Right lobe of liver (tissue), 6 donors: ENCODE results near the gene ATXN1. TPM values are rescaled to one million over a fixed set of nuclear protein-coding genes. Genes with fewer than 3 reads are reported as not detected.
"Not testable (repeated sequence)": the region's sequence is repeated elsewhere in the genome, so short reads cannot be mapped to it uniquely, and the experiment has no call there.

ENCODE experiments used
- ATAC-seq, 4 donors: fragments of 200-7000 bp; cut with Tn5 transposase; one replicate each; pipeline ENCODE4 v1.9.1; 2020; ENCODE audit warnings: mild to moderate bottlenecking in 4 of 4, moderate library complexity in 4 of 4
- DNase-seq, 3 donors: peaks; one replicate each; pipeline ENCODE4 v3.0.0-alpha.2; 2020
- H3K27ac ChIP-seq, 3 donors: fragments of 200-600 bp; one replicate each; pipeline ENCODE4 v1.8.0; 2022
- H3K27me3 ChIP-seq, 2 donors: fragments of 200-600 bp; one replicate each; pipeline ENCODE4 v1.8.0; 2022
- H3K36me3 ChIP-seq, 4 donors: fragments of 200-600 bp; sonication (generic) in 1 of 4; one replicate each; pipeline versions ENCODE4 v1.5.1 to v1.8.0; 2017 to 2022; ENCODE audit warnings: control low read depth in 1 of 4
- H3K4me1 ChIP-seq, 4 donors: fragments of 200-600 bp; sonication (generic) in 1 of 4; one replicate each; pipeline versions ENCODE4 v1.5.1 to v1.8.0; 2017 to 2022; ENCODE audit warnings: control low read depth in 1 of 4
- H3K4me3 ChIP-seq, 3 donors: fragments of 200-600 bp; one replicate each; pipeline ENCODE4 v1.8.0; 2022
- H3K9me3 ChIP-seq, 4 donors: fragments of 200-600 bp; sonication (generic) in 1 of 4; one replicate each; pipeline versions ENCODE4 v1.5.1 to v1.8.0; 2017 to 2022; ENCODE audit warnings: control low read depth in 1 of 4
- POLR2A ChIP-seq: fragments of 450-650 bp; IDR thresholded peaks from one replicate; pipeline ENCODE4 v1.6.1; 2017; ENCODE audit warnings: antibody characterized with exemption, mild to moderate bottlenecking
- WGBS: methylation state at CpG from one replicate; pipeline ENCODE4 v1.1.6; 2018; ENCODE audit warnings: low coverage, low lambda C conversion rate; ENCODE audit not compliant: insufficient coverage; ENCODE audit errors: missing lambda C conversion rate; 5-methylcytosine and 5-hydroxymethylcytosine counted together
- intact Hi-C, 2 donors: fragments of 100-400 bp; cut with DNase I; formaldehyde crosslinking; loops; one replicate each; pipeline versions ENCODE4 v1.11.2 to v1.14.1; 2022
- total RNA-seq, 6 experiments: library from RNA; depleted of rRNA in 2 of 6; stranded (reverse); fragments of >200 nt in 2 of 6; fragmentation: NEBNext Ultra II Directional in 3 of 6; extraction: Animal tissue kit (Norgen Biotek cat#: 25700) in 3 of 6; gene quantifications; one replicate each; pipeline versions ENCODE4 v1.1.0 to v1.2.4, GENCODE V29; 2016 to 2023
- TF ChIP-seq, protein P1 (sequence below), 4 donors: fragments of 200-600 bp in 3 of 4; fragments of 450-650 bp in 1 of 4; IDR thresholded peaks; one replicate each; pipeline versions ENCODE4 v1.5.1 to v1.8.0; 2016 to 2022; ENCODE audit warnings: antibody characterized with exemption in 4 of 4, mild to moderate bottlenecking in 2 of 4
- donor health status: DM: no; HTN: yes; CAD: no.
- donor health status: DM: no; HTN: no; CAD: no.
- donor health status: DM: no; HTN: no; CAD: no.
- donor health status: DM: no; HTN: yes; CAD: no.
- donor health status: DM: no; HTN: yes; CAD: no.

The ATXN1 gene
- total RNA-seq, 6 experiments from 2014 or later = 23.2 to 28.7 (median 25.0) TPM

DNA sequence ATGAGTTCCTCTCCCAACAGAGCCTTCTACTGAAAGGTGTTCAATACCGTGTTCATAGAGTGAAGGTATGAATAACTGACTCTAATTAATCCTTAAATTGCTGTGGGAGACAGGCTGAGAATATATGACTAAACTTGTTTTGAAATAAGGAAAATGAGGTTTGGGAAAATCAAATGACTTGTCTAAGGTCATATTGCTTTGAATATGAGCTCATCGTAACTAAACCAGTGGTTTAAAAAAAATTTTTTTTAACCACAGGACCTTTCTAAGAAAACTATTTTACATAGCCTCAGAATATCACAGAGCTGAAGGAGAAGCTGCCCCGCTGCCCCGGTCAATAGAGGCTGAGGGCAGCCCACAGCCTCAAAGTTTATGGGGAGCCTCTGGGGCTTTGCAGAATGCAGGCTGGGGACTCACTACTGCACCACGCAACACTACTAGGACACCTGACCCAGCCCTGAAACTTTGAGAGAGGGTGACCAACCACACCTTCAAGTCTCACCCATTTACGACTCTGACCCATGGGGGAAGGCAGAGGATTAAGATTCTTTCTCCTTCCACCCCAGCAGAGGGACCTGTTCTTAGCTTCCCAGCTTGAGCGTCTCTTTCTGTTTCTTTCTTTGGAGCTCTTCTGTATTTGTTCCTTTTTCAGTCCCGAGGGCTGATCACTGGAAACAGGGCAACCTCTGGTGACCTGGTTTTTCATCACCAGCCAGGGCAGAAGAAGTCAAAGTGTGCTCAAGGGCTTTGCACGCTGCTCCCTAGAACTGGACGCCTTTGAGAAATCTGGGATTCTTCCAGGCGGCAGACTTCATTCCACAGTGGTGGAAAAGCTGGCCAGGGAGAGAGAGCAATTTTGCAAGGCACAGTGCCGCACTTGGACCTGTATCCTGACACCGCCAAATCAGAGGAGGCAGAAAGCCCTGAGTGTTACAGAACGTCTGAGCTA lies 220.2 kb downstream of the ATXN1 start:
- Histone ChIP-seq H3K36me3 (no peaks in the 10 kb centered on the region), H3K9me3 (no peaks in the 10 kb centered on the region), H3K4me1 (no peaks in the 10 kb centered on the region), H3K27ac (no peak overlapping the region), H3K4me3 (no peak overlapping the region), H3K27me3 (no peaks in the 10 kb centered on the region)
- no peak for DNase-seq
- peak; percentile 33 to 80 (median 41) for ATAC-seq
- no peak for TF ChIP-seq POLR2A
- TF ChIP-seq, protein P1, sequence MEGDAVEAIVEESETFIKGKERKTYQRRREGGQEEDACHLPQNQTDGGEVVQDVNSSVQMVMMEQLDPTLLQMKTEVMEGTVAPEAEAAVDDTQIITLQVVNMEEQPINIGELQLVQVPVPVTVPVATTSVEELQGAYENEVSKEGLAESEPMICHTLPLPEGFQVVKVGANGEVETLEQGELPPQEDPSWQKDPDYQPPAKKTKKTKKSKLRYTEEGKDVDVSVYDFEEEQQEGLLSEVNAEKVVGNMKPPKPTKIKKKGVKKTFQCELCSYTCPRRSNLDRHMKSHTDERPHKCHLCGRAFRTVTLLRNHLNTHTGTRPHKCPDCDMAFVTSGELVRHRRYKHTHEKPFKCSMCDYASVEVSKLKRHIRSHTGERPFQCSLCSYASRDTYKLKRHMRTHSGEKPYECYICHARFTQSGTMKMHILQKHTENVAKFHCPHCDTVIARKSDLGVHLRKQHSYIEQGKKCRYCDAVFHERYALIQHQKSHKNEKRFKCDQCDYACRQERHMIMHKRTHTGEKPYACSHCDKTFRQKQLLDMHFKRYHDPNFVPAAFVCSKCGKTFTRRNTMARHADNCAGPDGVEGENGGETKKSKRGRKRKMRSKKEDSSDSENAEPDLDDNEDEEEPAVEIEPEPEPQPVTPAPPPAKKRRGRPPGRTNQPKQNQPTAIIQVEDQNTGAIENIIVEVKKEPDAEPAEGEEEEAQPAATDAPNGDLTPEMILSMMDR (IDR thresholded peaks at IDR 0.05) = no peak
- intact Hi-C loops = no loop called here
- 59% methylated on average over 12 of the region's 14 CpGs for WGBS

DNA sequence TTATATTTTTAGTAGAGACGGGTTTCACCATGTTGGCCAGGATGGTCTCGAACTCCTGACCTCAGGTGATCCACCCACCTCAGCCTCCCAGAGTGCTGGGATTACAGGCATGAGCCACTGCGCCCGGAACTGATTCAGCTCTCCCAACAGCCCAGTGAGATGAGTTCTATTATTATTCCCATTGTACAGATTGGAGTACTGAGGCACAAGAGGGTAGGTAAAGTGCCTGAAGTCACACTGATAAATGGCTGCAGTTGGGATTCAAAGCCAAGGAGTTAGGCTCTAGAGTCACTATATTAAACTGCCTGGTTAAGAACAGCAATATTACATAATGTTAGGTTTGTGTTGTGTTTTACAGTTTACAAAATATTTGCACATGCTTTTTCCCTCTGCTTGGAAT lies 220.9 kb downstream of the ATXN1 start:
- H3K36me3 ChIP-seq, H3K27ac ChIP-seq, intact Hi-C loops, H3K27me3 ChIP-seq, H3K4me1 ChIP-seq, DNase-seq, H3K9me3 ChIP-seq, H3K4me3 ChIP-seq: not testable (repeated sequence)
- ATAC-seq = peak in 1 of 4 donors; percentile 14
- WGBS = 95% methylated on average over 4 of the region's 4 CpGs

DNA sequence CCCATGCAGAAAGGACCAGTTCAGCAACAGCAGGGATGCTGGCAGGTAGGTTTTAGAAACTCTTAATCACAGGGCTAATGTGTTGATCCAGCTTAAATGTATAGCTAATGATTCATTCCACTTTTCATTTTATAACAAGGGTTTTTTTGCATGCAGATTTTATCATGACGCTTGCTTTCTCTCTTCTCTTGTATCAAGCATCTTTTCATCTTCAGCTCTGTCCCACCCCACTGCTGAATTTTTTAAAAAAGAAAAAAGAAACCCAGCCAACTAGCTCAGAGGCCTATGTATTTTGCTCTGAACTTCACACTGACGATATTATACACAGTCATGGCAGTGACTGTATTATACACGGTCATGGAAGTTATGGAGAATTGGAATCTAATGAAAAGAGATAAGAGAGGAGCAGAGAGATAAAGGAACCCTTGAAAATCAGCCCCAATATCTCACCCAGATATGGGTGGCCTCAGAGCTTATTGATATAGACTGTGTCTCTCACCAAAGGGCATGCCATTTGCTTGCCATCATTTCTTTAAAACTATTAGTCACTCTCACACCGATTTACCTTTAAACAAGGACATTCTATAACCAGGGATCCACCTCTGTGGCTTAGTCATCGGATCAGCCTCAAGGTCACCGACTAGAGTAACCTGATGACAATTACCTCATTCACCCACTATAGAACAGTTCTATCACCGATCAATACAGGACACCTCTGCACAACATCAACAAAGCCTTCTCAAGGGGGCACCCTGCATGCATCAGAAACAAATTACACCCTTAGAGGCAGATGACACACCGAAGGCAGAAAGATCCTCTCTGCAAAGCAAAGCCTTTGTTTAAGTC lies 222.0 kb downstream of the ATXN1 start:
- Histone ChIP-seq H3K27ac (no peak overlapping the region), H3K36me3 (no peaks in the 10 kb centered on the region), H3K27me3 (no peaks in the 10 kb centered on the region), H3K4me3 (no peak overlapping the region), H3K9me3 (no peaks in the 10 kb centered on the region), H3K4me1 (no peaks in the 10 kb centered on the region)
- no peak for DNase-seq
- TF ChIP-seq, protein P1 (IDR thresholded peaks at IDR 0.05) = no peak
- intact Hi-C loops = no loop called here
- 82% methylated on average over 7 of the region's 8 CpGs for WGBS
- ATAC-seq = peak in 1 of 4 donors; percentile 65

DNA sequence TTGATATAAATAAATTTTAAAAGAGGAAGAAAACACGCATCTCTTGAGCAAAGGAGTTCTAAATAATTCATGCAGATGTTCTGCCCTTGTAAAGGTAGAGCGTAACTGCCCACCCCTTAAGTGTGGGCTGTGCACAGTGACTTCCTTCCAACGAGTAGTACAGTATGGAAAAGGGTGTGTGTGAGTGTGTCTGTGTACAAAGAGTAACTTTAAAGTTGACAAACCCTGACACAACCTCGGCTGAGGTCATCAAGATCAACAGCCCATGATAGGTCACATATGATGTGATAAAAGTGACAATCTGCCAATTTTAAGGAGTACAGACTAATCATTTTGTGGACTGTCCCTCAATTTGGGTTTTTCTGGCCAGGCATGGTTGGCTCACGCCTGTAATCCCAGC lies 225.7 kb downstream of the ATXN1 start:
- Histone ChIP-seq H3K9me3 (no peaks in the 10 kb centered on the region), H3K27me3 (no peaks in the 10 kb centered on the region), H3K36me3 (no peaks in the 10 kb centered on the region), H3K4me1 (no peaks in the 10 kb centered on the region), H3K27ac (no peak overlapping the region), H3K4me3 (no peak overlapping the region)
- no peak for TF ChIP-seq POLR2A
- TF ChIP-seq, protein P1 (IDR thresholded peaks at IDR 0.05) = no peak
- intact Hi-C loops = no loop called here
- DNase-seq (no peak), ATAC-seq (peak in 3 of 4 donors; percentile 35 to 82 (median 59))
- 69% methylated on average over 5 of the region's 5 CpGs for WGBS

DNA sequence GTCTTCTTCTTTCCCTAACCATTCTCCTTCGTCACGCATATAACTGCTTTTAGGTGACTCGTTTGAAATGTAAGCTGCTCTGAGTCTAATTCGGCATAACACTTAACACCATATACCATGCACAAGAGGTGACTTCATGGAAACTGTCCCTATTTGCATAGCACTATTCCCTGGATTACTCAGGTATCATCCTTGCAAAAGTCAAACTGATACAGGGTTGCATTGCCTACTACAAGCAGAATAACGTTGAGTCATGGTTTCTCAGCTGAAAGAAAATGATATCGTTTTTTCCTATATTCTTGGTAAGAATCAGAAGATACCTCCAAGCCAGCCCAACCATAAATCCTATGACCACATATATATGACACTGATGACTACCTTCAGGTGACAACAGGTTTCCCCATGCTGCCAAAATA lies 227.5 kb downstream of the ATXN1 start:
- no peak overlapping the region for H3K4me3 ChIP-seq
- intact Hi-C loops = no loop called here
- 95% methylated on average over 6 of the region's 6 CpGs for WGBS
- DNase-seq (no peak), ATAC-seq (no peak)
- no peaks in the 10 kb centered on the region for H3K9me3 ChIP-seq
- H3K4me1 ChIP-seq = no peaks in the 10 kb centered on the region
- H3K27ac ChIP-seq = no peak overlapping the region
- no peaks in the 10 kb centered on the region for H3K36me3 ChIP-seq
- TF ChIP-seq, protein P1 (IDR thresholded peaks at IDR 0.05) = no peak
- no peak for TF ChIP-seq POLR2A
- no peaks in the 10 kb centered on the region for H3K27me3 ChIP-seq
